WTC11 (cell line): Measurements from ENCODE around the gene CFAP251. TPM values are rescaled to one million over a fixed set of nuclear protein-coding genes. Genes with fewer than 3 reads are reported as not detected.
"Not testable (repeated sequence)": the region's sequence is repeated elsewhere in the genome, so short reads cannot be mapped to it uniquely, and the experiment has no call there.

ENCODE experiments used
- ATAC-seq: fragments of 200-7000 bp; cut with Tn5 transposase; 2 replicates; pipeline ENCODE4 v1.10.0; 2021; ENCODE audit warnings: mild to moderate bottlenecking, moderate library complexity
- CTCF ChIA-PET: fragments of 300-600 bp; sonication (Branson Sonifier 250); formaldehyde crosslinking; loops from one replicate; lab custom pipeline; 2021; ENCODE audit warnings: antibody characterized with exemption; lab: Charles Lee
- POLR2A ChIA-PET: fragments of 350-600 bp; sonication (Branson Sonifier 250); formaldehyde crosslinking; loops from one replicate; lab custom pipeline; 2021; ENCODE audit warnings: antibody characterized with exemption; lab: Charles Lee
- DNase-seq: peaks from one replicate; pipeline ENCODE4 v3.0.0; 2021; ENCODE audit warnings: low spot score
- H3K27ac Mint-ChIP-seq: 2 replicates; pipeline ENCODE4 v1.8.0; 2021; ENCODE audit warnings: mixed read lengths
- H3K27me3 Mint-ChIP-seq: 2 replicates; pipeline ENCODE4 v1.8.0; 2021; ENCODE audit warnings: low read depth, mild to moderate bottlenecking, moderate library complexity, mixed read lengths
- H3K36me3 Mint-ChIP-seq: 2 replicates; pipeline ENCODE4 v1.8.0; 2021; ENCODE audit warnings: mixed read lengths
- H3K4me1 Mint-ChIP-seq: 2 replicates; pipeline ENCODE4 v1.8.0; 2022; ENCODE audit warnings: mixed read lengths
- H3K4me3 Mint-ChIP-seq: 2 replicates; pipeline ENCODE4 v1.8.0; 2021; ENCODE audit warnings: mild to moderate bottlenecking, moderate library complexity, mixed read lengths
- H3K9me3 Mint-ChIP-seq: 2 replicates; pipeline ENCODE4 v1.8.0; 2021; ENCODE audit warnings: mixed read lengths
- CREM ChIP-seq: sonication (generic); formaldehyde crosslinking; IDR thresholded peaks from 2 replicates; pipeline ENCODE4 v1.8.1; 2022; ENCODE audit warnings: mild to moderate bottlenecking, missing genetic modification reagents, moderate library complexity
- FOXJ3 ChIP-seq: sonication (generic); formaldehyde crosslinking; IDR thresholded peaks from 2 replicates; pipeline ENCODE4 v1.9.0; 2021; ENCODE audit warnings: missing genetic modification reagents, mild to moderate bottlenecking, borderline replicate concordance
- GTF2I ChIP-seq: fragments of 250-450 bp; sonication (Bioruptor Pico); conservative IDR thresholded peaks from 2 replicates; pipeline ENCODE4 v1.4.0; 2021; ENCODE audit warnings: mild to moderate bottlenecking
- NFE2L1 ChIP-seq: sonication (generic); formaldehyde crosslinking; IDR thresholded peaks from 2 replicates; pipeline ENCODE4 v1.8.1; 2023; ENCODE audit warnings: missing genetic modification reagents
- NR1H2 ChIP-seq: sonication (generic); formaldehyde crosslinking; IDR thresholded peaks from 2 replicates; pipeline ENCODE4 v1.9.0; 2021; ENCODE audit warnings: mild to moderate bottlenecking, moderate library complexity, missing genetic modification reagents
- SMAD4 ChIP-seq: sonication (generic); formaldehyde crosslinking; IDR thresholded peaks from 2 replicates; pipeline ENCODE4 v1.8.0; 2022; ENCODE audit warnings: mild to moderate bottlenecking, missing genetic modification reagents
- ZNF121 ChIP-seq: sonication (generic); formaldehyde crosslinking; IDR thresholded peaks from 2 replicates; pipeline ENCODE4 v1.8.0; 2023; ENCODE audit warnings: missing genetic modification reagents
- ZNF219 ChIP-seq: sonication (generic); formaldehyde crosslinking; IDR thresholded peaks from 2 replicates; pipeline ENCODE4 v1.8.0; 2023; ENCODE audit warnings: missing genetic modification reagents, mild to moderate bottlenecking, borderline replicate concordance
- ZNF232 ChIP-seq: sonication (generic); formaldehyde crosslinking; IDR thresholded peaks from 2 replicates; pipeline ENCODE4 v1.8.0; 2022; ENCODE audit warnings: mild to moderate bottlenecking, missing genetic modification reagents
- ZNF317 ChIP-seq: sonication (generic); formaldehyde crosslinking; IDR thresholded peaks from 2 replicates; pipeline ENCODE4 v1.8.1; 2023; ENCODE audit warnings: low read depth, mild to moderate bottlenecking, moderate library complexity, missing genetic modification reagents, borderline replicate concordance
- ZNF423 ChIP-seq: fragments of 250-450 bp; sonication (Bioruptor Pico); IDR thresholded peaks from 2 replicates; pipeline ENCODE4 v2.1.2; 2022; ENCODE audit warnings: mild to moderate bottlenecking, moderate library complexity
- ZNF532 ChIP-seq: fragments of 250-450 bp; sonication (Bioruptor Pico); IDR thresholded peaks from 2 replicates; pipeline ENCODE4 v1.9.0; 2021; ENCODE audit warnings: mild to moderate bottlenecking, borderline replicate concordance
- ZSCAN18 ChIP-seq: fragments of 250-450 bp; sonication (Bioruptor Pico); IDR thresholded peaks from 2 replicates; pipeline ENCODE4 v2.1.2; 2022; ENCODE audit warnings: mild to moderate bottlenecking, moderate library complexity
- total RNA-seq: library from RNA; stranded (reverse); gene quantifications from 3 replicates; pipeline ENCODE4 v1.2.3, GENCODE V29; 2021
- TF ChIP-seq, protein P1 (sequence below): sonication (generic); formaldehyde crosslinking; IDR thresholded peaks from 2 replicates; pipeline ENCODE4 v1.8.0; 2023; ENCODE audit warnings: mild to moderate bottlenecking, missing genetic modification reagents
- TF ChIP-seq, protein P2 (sequence below): sonication (generic); formaldehyde crosslinking; IDR thresholded peaks from 2 replicates; pipeline ENCODE4 v1.8.0; 2022; ENCODE audit warnings: mild to moderate bottlenecking, missing genetic modification reagents

Gene CFAP251
- total RNA-seq, 1 experiment from 2014 or later: 3.1 TPM

- Mint-ChIP-seq H3K36me3 (no peaks in the 10 kb centered on the region), H3K9me3 (no peaks in the 10 kb centered on the region), H3K27ac (peak overlapping the region; percentile 53; the same call in 1 of the 2 replicates), H3K4me1 (peaks cover 36% of the 10 kb centered on the region), H3K27me3 (no peaks in the 10 kb centered on the region; the same call in 1 of the 2 replicates), H3K4me3 (no peak overlapping the region)
- ATAC-seq: peak; percentile 30; the same call in 1 of the 2 replicates
- no peak for TF ChIP-seq ZNF232 (CRISPR knock-in tag)
- no peak for TF ChIP-seq NFE2L1 (CRISPR knock-in tag)
- TF ChIP-seq, protein P1, sequence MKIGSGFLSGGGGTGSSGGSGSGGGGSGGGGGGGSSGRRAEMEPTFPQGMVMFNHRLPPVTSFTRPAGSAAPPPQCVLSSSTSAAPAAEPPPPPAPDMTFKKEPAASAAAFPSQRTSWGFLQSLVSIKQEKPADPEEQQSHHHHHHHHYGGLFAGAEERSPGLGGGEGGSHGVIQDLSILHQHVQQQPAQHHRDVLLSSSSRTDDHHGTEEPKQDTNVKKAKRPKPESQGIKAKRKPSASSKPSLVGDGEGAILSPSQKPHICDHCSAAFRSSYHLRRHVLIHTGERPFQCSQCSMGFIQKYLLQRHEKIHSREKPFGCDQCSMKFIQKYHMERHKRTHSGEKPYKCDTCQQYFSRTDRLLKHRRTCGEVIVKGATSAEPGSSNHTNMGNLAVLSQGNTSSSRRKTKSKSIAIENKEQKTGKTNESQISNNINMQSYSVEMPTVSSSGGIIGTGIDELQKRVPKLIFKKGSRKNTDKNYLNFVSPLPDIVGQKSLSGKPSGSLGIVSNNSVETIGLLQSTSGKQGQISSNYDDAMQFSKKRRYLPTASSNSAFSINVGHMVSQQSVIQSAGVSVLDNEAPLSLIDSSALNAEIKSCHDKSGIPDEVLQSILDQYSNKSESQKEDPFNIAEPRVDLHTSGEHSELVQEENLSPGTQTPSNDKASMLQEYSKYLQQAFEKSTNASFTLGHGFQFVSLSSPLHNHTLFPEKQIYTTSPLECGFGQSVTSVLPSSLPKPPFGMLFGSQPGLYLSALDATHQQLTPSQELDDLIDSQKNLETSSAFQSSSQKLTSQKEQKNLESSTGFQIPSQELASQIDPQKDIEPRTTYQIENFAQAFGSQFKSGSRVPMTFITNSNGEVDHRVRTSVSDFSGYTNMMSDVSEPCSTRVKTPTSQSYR: no peak
- no peak for TF ChIP-seq ZNF219 (CRISPR knock-in tag)
- DNase-seq: no peak
- ChIA-PET POLR2A (interaction anchor here (0.7 kb wide), 1 partner anchor 126 kb away, joined by 4 read pairs; no protein-coding TSS in a partner anchor), CTCF (interaction anchor here (1.1 to 1.5 kb wide), 2 partner anchors 9 to 132 kb away, joined by 4 to 10 read pairs; partner anchors contain the start of gene CFAP251)
Observed at GRCh38 chr12:121926874-121927706, 8.7 kb downstream of the CFAP251 start.

DNA sequence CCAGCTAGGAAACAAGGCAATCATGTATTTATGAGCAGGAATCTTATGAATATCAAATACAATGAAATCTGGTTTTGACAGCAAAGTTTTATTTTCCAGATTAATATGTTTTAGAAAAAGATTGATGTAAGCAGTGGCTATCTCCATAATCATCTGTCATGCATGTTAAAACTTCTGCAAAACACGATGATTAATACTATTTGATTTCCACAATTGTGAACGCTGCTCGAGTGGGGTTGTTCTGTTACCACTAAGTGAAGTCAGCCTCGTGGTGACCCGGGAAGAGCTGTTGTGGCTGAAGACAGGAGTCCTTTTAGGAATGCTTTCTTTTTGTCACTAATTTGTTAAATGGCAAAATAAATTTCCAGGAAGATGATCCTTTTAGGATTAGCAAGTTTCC, 9.4 kb downstream of the CFAP251 start:
- H3K9me3 Mint-ChIP-seq: no peaks in the 10 kb centered on the region
- DNase-seq: no peak
- no peaks in the 10 kb centered on the region; the same call in 1 of the 2 replicates for H3K27me3 Mint-ChIP-seq
- H3K4me1 Mint-ChIP-seq: peaks cover 42% of the 10 kb centered on the region
- H3K27ac Mint-ChIP-seq: 0 out of 2 replicates have a peak overlapping the region, but pooled peaks have one; percentile 46
- no peaks in the 10 kb centered on the region for H3K36me3 Mint-ChIP-seq
- no peak for ATAC-seq
- CTCF ChIA-PET: interaction anchor here (1.1 to 1.5 kb wide), 2 partner anchors 10 to 133 kb away, joined by 4 to 10 read pairs; partner anchors contain the start of gene CFAP251
- TF ChIP-seq NR1H2 (CRISPR knock-in tag) (no peak), NFE2L1 (CRISPR knock-in tag) (no peak), ZNF423 (CRISPR knock-in tag) (no peak), GTF2I (CRISPR knock-in tag) (no peak)
- TF ChIP-seq, protein P1: no peak
- TF ChIP-seq, all 79 proteins: peak for 0
- H3K4me3 Mint-ChIP-seq: no peak overlapping the region
- POLR2A ChIA-PET: no interaction called here

DNA sequence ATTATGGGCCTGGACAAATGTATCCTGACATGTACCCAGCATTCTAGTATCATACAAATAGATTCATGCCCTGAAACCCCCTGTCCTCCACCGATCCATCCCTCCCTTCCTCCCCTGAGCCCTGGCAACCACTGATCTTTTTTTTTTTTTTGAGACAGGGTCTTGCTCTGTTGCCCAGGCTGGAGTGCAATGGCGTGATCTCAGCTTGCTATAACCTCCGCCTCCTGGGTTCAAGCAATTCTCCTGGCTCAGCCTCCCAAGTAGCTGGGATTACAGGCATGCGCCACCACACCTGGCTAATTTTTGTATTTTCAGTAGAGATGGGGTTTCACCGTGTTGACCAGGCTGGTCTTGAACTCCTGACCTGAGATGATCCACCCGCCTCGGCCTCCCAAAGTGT, 11.2 kb downstream of the CFAP251 start:
- H3K9me3 Mint-ChIP-seq, H3K36me3 Mint-ChIP-seq, DNase-seq, ATAC-seq, CTCF ChIA-PET, POLR2A ChIA-PET, H3K4me3 Mint-ChIP-seq, H3K27ac Mint-ChIP-seq, H3K27me3 Mint-ChIP-seq: not testable (repeated sequence)
- peaks cover 51% of the 10 kb centered on the region for H3K4me1 Mint-ChIP-seq
- peak; percentile 66 for TF ChIP-seq ZNF121 (CRISPR knock-in tag)

GRCh38 chr12:121930862-121931261, 12.5 kb downstream of the CFAP251 start:
- no peak for DNase-seq
- ChIA-PET CTCF (no interaction called here), POLR2A (no interaction called here)
- no peaks in the 10 kb centered on the region; the same call in 1 of the 2 replicates for H3K27me3 Mint-ChIP-seq
- no peaks in the 10 kb centered on the region for H3K9me3 Mint-ChIP-seq
- H3K4me3 Mint-ChIP-seq: no peak overlapping the region
- peaks cover 40% of the 10 kb centered on the region for H3K4me1 Mint-ChIP-seq
- H3K27ac Mint-ChIP-seq: no peak overlapping the region
- no peak for ATAC-seq
- no peaks in the 10 kb centered on the region for H3K36me3 Mint-ChIP-seq
- TF ChIP-seq, protein P2, sequence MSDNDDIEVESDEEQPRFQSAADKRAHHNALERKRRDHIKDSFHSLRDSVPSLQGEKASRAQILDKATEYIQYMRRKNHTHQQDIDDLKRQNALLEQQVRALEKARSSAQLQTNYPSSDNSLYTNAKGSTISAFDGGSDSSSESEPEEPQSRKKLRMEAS (CRISPR knock-in tag): no peak
- TF ChIP-seq SMAD4: no peak
- no peak for TF ChIP-seq ZNF317 (CRISPR knock-in tag)
- TF ChIP-seq FOXJ3 (CRISPR knock-in tag): no peak
- no peak for TF ChIP-seq CREM
- TF ChIP-seq ZNF121 (CRISPR knock-in tag): no peak
- TF ChIP-seq ZSCAN18 (CRISPR knock-in tag): no peak
- no peak for TF ChIP-seq ZNF532 (CRISPR knock-in tag)
